WTC11 (cell line): ENCODE data around the gene ACO1. TPM values are rescaled to one million over a fixed set of nuclear protein-coding genes. Genes with fewer than 3 reads are reported as not detected.

Source experiments
- ATAC-seq: fragments of 200-7000 bp; cut with Tn5 transposase; 2 replicates; pipeline ENCODE4 v1.10.0; 2021; ENCODE audit warnings: mild to moderate bottlenecking, moderate library complexity
- CTCF ChIA-PET: fragments of 300-600 bp; sonication (Branson Sonifier 250); formaldehyde crosslinking; loops from one replicate; lab custom pipeline; 2021; ENCODE audit warnings: antibody characterized with exemption; lab: Charles Lee
- POLR2A ChIA-PET: fragments of 350-600 bp; sonication (Branson Sonifier 250); formaldehyde crosslinking; loops from one replicate; lab custom pipeline; 2021; ENCODE audit warnings: antibody characterized with exemption; lab: Charles Lee
- DNase-seq: peaks from one replicate; pipeline ENCODE4 v3.0.0; 2021; ENCODE audit warnings: low spot score
- H3K27ac Mint-ChIP-seq: 2 replicates; pipeline ENCODE4 v1.8.0; 2021; ENCODE audit warnings: mixed read lengths
- H3K27me3 Mint-ChIP-seq: 2 replicates; pipeline ENCODE4 v1.8.0; 2021; ENCODE audit warnings: low read depth, mild to moderate bottlenecking, moderate library complexity, mixed read lengths
- H3K36me3 Mint-ChIP-seq: 2 replicates; pipeline ENCODE4 v1.8.0; 2021; ENCODE audit warnings: mixed read lengths
- H3K4me1 Mint-ChIP-seq: 2 replicates; pipeline ENCODE4 v1.8.0; 2022; ENCODE audit warnings: mixed read lengths
- H3K4me3 Mint-ChIP-seq: 2 replicates; pipeline ENCODE4 v1.8.0; 2021; ENCODE audit warnings: mild to moderate bottlenecking, moderate library complexity, mixed read lengths
- H3K9me3 Mint-ChIP-seq: 2 replicates; pipeline ENCODE4 v1.8.0; 2021; ENCODE audit warnings: mixed read lengths
- E2F4 ChIP-seq: sonication (generic); formaldehyde crosslinking; IDR thresholded peaks from 2 replicates; pipeline ENCODE4 v1.8.1; 2022; ENCODE audit warnings: low read depth, mild to moderate bottlenecking, moderate library complexity, missing genetic modification reagents, borderline replicate concordance
- E2F5 ChIP-seq: sonication (generic); formaldehyde crosslinking; IDR thresholded peaks from 2 replicates; pipeline ENCODE4 v1.8.1; 2022; ENCODE audit warnings: mild to moderate bottlenecking, moderate library complexity, missing genetic modification reagents
- ETV6 ChIP-seq: sonication (generic); formaldehyde crosslinking; IDR thresholded peaks from 2 replicates; pipeline ENCODE4 v1.8.1; 2022; ENCODE audit warnings: mild to moderate bottlenecking, missing genetic modification reagents
- FOXK1 ChIP-seq: sonication (generic); formaldehyde crosslinking; IDR thresholded peaks from 2 replicates; pipeline ENCODE4 v1.8.0; 2022; ENCODE audit warnings: mild to moderate bottlenecking, moderate library complexity, missing genetic modification reagents
- GABPB1 ChIP-seq: sonication (generic); formaldehyde crosslinking; IDR thresholded peaks from 2 replicates; pipeline ENCODE4 v1.8.1; 2023; ENCODE audit warnings: mild to moderate bottlenecking, missing genetic modification reagents
- KAT7 ChIP-seq: sonication (generic); formaldehyde crosslinking; IDR thresholded peaks from 2 replicates; pipeline ENCODE4 v1.8.1; 2023; ENCODE audit warnings: missing genetic modification reagents, mild to moderate bottlenecking, borderline replicate concordance
- MYBL2 ChIP-seq: sonication (generic); formaldehyde crosslinking; IDR thresholded peaks from 2 replicates; pipeline ENCODE4 v1.8.1; 2023; ENCODE audit warnings: mild to moderate bottlenecking, moderate library complexity, missing genetic modification reagents
- NFYB ChIP-seq: sonication (generic); formaldehyde crosslinking; conservative IDR thresholded peaks from 2 replicates; pipeline ENCODE4 v1.8.0; 2022; ENCODE audit warnings: low read depth, missing genetic modification reagents
- NR2C2 ChIP-seq: sonication (generic); formaldehyde crosslinking; IDR thresholded peaks from 2 replicates; pipeline ENCODE4 v1.8.0; 2022; ENCODE audit warnings: mild to moderate bottlenecking, missing genetic modification reagents
- RELA ChIP-seq: sonication (generic); formaldehyde crosslinking; IDR thresholded peaks from 2 replicates; pipeline ENCODE4 v1.8.1; 2022; ENCODE audit warnings: missing genetic modification reagents, mild to moderate bottlenecking, borderline replicate concordance
- SMAD3 ChIP-seq: sonication (generic); formaldehyde crosslinking; IDR thresholded peaks from 2 replicates; pipeline ENCODE4 v1.8.0; 2022; ENCODE audit warnings: missing genetic modification reagents, mild to moderate bottlenecking, borderline replicate concordance
- SP1 ChIP-seq: sonication (generic); formaldehyde crosslinking; conservative IDR thresholded peaks from 2 replicates; pipeline ENCODE4 v1.8.1; 2022; ENCODE audit warnings: missing genetic modification reagents
- USF2 ChIP-seq: sonication (generic); formaldehyde crosslinking; IDR thresholded peaks from 2 replicates; pipeline ENCODE4 v1.8.1; 2023; ENCODE audit warnings: mild to moderate bottlenecking, missing genetic modification reagents, moderate library complexity
- ZNF281 ChIP-seq: sonication (generic); formaldehyde crosslinking; IDR thresholded peaks from 2 replicates; pipeline ENCODE4 v1.8.0; 2023; ENCODE audit warnings: mild to moderate bottlenecking, missing genetic modification reagents
- ZNF396 ChIP-seq: fragments of 250-450 bp; sonication (Bioruptor Pico); IDR thresholded peaks from 2 replicates; pipeline ENCODE4 v1.8.0; 2021; ENCODE audit warnings: mild to moderate bottlenecking, moderate library complexity, borderline replicate concordance
- ZNF532 ChIP-seq: fragments of 250-450 bp; sonication (Bioruptor Pico); IDR thresholded peaks from 2 replicates; pipeline ENCODE4 v1.9.0; 2021; ENCODE audit warnings: mild to moderate bottlenecking, borderline replicate concordance
- total RNA-seq: library from RNA; stranded (reverse); gene quantifications from 3 replicates; pipeline ENCODE4 v1.2.3, GENCODE V29; 2021
- TF ChIP-seq, protein P1 (sequence below): sonication (generic); formaldehyde crosslinking; IDR thresholded peaks from 2 replicates; pipeline ENCODE4 v1.8.1; 2022; ENCODE audit warnings: low read depth, missing genetic modification reagents, borderline replicate concordance

Gene ACO1
- total RNA-seq, 1 experiment from 2014 or later: 40.2 TPM

DNA sequence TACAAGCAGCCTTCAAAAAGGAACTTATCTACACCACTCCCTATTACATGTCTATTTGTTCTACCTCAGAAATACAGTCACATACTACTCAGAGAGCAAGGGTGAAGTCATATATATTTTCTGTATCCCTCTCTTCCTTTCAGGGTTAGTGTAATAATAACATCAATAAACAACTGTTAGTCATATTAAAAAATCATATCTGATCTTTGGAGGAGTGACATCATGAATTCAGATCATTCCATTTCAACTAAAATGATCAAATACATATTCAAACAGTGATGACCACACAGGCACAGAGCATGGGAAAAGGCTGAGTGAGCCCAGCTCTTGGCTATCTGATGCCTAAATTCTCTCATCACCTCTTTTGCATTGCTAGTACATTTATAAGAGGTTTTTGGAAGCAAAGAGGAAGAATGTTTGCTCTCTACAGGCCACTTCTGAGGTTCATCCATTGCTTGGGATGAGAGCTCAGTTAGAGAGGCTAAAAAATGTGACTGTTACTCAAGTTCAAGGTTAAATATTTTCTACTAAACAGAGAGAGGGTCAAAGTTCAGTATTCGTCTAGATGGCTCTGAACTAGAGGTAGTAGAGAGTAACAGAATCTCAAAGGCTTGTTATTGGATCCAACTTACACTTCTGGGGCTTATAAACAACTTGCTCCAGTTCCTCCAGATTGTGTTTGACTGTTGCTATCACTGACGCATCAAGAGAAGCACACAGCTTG lies 102.6 kb downstream of the ACO1 start:
- no peaks in the 10 kb centered on the region for H3K27me3 Mint-ChIP-seq
- no peak for DNase-seq

DNA sequence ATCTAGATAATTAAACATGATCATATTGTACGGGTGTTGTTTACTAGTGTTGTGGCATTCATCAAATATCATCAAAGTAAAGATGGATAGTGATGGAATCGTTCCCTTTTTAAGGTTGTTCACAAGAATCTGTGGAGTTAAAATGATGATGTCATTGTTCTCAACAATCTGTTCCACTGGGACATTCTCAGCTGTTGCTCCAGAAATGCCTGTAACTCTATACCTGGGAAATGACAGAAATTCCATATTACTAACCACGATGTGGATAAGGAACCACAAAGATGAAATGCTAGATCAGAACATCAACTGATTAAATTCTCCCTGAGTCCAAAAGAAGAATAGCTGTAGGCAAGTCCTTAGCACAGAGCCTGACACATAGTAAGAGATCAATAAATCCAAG lies 103.5 kb downstream of the ACO1 start:
- no peak for TF ChIP-seq GABPB1
- no peak for TF ChIP-seq ZNF532 (CRISPR knock-in tag)
- no peak for TF ChIP-seq SMAD3 (CRISPR knock-in tag)
- TF ChIP-seq ZNF281: no peak
- no peak for TF ChIP-seq USF2 (CRISPR knock-in tag)
- TF ChIP-seq NFYB (CRISPR knock-in tag): no peak
- no peak for TF ChIP-seq E2F5
- no peak for TF ChIP-seq MYBL2 (CRISPR knock-in tag)
- TF ChIP-seq SP1 (CRISPR knock-in tag): no peak
- no peak for TF ChIP-seq NR2C2 (CRISPR knock-in tag)
- TF ChIP-seq, protein P1, sequence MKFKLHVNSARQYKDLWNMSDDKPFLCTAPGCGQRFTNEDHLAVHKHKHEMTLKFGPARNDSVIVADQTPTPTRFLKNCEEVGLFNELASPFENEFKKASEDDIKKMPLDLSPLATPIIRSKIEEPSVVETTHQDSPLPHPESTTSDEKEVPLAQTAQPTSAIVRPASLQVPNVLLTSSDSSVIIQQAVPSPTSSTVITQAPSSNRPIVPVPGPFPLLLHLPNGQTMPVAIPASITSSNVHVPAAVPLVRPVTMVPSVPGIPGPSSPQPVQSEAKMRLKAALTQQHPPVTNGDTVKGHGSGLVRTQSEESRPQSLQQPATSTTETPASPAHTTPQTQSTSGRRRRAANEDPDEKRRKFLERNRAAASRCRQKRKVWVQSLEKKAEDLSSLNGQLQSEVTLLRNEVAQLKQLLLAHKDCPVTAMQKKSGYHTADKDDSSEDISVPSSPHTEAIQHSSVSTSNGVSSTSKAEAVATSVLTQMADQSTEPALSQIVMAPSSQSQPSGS (CRISPR knock-in tag): no peak
- TF ChIP-seq ETV6: no peak
- TF ChIP-seq ZNF396 (CRISPR knock-in tag): no peak
- H3K27me3 Mint-ChIP-seq: no peaks in the 10 kb centered on the region
- peaks cover 26% of the 10 kb centered on the region for H3K36me3 Mint-ChIP-seq
- H3K4me1 Mint-ChIP-seq: peaks cover 5% of the 10 kb centered on the region
- no peak for ATAC-seq
- no peak for DNase-seq
- no peak overlapping the region for H3K4me3 Mint-ChIP-seq
- H3K9me3 Mint-ChIP-seq: no peaks in the 10 kb centered on the region
- ChIA-PET POLR2A (no interaction called here), CTCF (interaction anchor here (1.4 kb wide), 1 partner anchor 38 kb away, joined by 3 read pairs; the partner anchor contains the start of gene RIGI)
- H3K27ac Mint-ChIP-seq: no peak overlapping the region

More for the DNA sequence above, 102.6 kb downstream of the ACO1 start:
- no peak for ATAC-seq
- ChIA-PET POLR2A (no interaction called here), CTCF (interaction anchor here (1.4 kb wide), 1 partner anchor 39 kb away, joined by 3 read pairs; the partner anchor contains the start of gene RIGI)
- no peak overlapping the region for H3K4me3 Mint-ChIP-seq
- TF ChIP-seq RELA (no peak), FOXK1 (no peak), E2F4 (CRISPR knock-in tag) (no peak), KAT7 (CRISPR knock-in tag) (no peak)
- peaks cover 5% of the 10 kb centered on the region for H3K4me1 Mint-ChIP-seq
- no peaks in the 10 kb centered on the region for H3K9me3 Mint-ChIP-seq
- no peak overlapping the region for H3K27ac Mint-ChIP-seq
- H3K36me3 Mint-ChIP-seq: peaks cover 26% of the 10 kb centered on the region
